Effector memory CD4-positive, alpha-beta T cell (primary cell): Measurements from ENCODE around the gene NR2E3.

ENCODE experiments used
- DNase-seq, 3 donors: peaks; one replicate each; pipeline ENCODE4 v3.0.0-alpha.2; 2020
- H3K27ac ChIP-seq: 2 replicates; pipeline ENCODE4 v1.7.0; 2013; ENCODE audit warnings: mild to moderate bottlenecking, low read length, moderate library complexity; ENCODE audit not compliant: insufficient read depth, poor library complexity, severe bottlenecking
- H3K27me3 ChIP-seq: replicated peaks from 2 replicates; pipeline ENCODE4 v1.7.0; 2013; ENCODE audit warnings: mild to moderate bottlenecking, low read length; ENCODE audit not compliant: insufficient read depth, control insufficient read depth, poor library complexity, severe bottlenecking
- H3K36me3 ChIP-seq: 2 replicates; pipeline ENCODE4 v1.7.0; 2013; ENCODE audit warnings: mild to moderate bottlenecking, low read length, moderate library complexity; ENCODE audit not compliant: control insufficient read depth, insufficient read depth
- H3K4me1 ChIP-seq: 2 replicates; pipeline ENCODE4 v1.7.0; 2013; ENCODE audit warnings: low read length, mild to moderate bottlenecking; ENCODE audit not compliant: control insufficient read depth, insufficient read depth, poor library complexity, severe bottlenecking
- H3K4me3 ChIP-seq: 2 replicates; pipeline ENCODE4 v1.7.0; 2013; ENCODE audit warnings: low read length, low read depth, mild to moderate bottlenecking; ENCODE audit not compliant: insufficient read depth, poor library complexity, severe bottlenecking
- H3K9me3 ChIP-seq: 2 replicates; pipeline ENCODE4 v1.7.0; 2013; ENCODE audit warnings: mild to moderate bottlenecking, low read length, moderate library complexity; ENCODE audit not compliant: control insufficient read depth

Gene NR2E3

DNA sequence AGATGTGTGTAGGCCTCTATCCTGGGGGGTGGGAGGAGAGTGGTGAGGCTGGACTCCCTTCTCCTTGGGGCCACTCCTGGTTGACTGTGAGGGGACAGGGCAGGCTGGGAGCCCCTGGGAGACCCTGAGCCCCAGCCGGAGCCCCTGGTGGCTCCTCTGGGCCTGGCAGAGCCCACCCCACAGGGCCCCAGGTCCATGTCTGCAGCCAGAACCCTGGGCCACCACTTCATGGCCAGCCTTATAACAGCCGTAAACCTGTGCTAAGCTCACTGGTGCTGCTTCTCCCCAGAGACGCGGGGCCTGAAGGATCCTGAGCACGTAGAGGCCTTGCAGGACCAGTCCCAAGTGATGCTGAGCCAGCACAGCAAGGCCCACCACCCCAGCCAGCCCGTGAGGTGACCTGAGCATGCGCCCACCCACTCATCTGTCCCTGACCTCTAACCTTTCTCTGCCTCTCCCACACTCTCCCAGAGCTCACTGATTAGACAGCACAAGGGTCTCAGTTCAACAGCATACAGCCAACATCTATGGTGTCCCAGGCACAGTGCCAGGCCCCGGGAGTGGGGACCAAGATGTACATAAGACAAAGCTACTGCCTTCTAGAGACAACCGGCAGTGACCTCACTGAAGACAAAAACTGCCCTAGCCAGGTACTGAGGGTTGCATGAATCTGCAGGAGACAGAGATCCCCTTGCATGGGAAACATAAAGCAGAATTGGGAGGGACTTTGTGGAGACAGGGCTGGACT, 3.5 kb downstream of the NR2E3 start:
- Histone ChIP-seq H3K9me3 (no peaks in the 10 kb centered on the region), H3K27me3 (no peaks in the 10 kb centered on the region), H3K27ac (no peak overlapping the region), H3K4me3 (no peak overlapping the region), H3K36me3 (no peaks in the 10 kb centered on the region), H3K4me1 (no peaks in the 10 kb centered on the region)
- DNase-seq: no peak

DNA sequence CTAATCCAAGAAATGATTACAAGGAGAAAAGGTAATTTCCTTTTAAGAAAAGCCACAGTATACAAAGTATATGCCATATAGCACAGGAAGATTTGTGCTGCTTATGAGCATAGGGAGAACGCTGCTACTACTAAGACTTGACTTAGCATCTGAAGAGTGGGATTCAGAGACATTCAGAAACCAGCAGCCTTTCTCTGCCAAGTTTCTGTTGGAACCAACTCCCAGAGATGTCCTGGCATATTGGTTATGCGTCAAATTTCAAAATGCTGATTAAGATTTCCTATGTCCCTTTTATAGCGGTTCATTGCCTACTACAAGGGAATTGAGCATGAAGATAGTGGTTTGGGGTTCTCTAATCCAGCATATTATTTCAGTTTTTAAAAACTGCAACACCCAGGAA, 4.9 kb downstream of the NR2E3 start:
- Histone ChIP-seq H3K4me1 (no peaks in the 10 kb centered on the region), H3K27me3 (no peaks in the 10 kb centered on the region), H3K9me3 (no peaks in the 10 kb centered on the region), H3K36me3 (no peaks in the 10 kb centered on the region), H3K27ac (no peak overlapping the region), H3K4me3 (no peak overlapping the region)
- no peak for DNase-seq

DNA sequence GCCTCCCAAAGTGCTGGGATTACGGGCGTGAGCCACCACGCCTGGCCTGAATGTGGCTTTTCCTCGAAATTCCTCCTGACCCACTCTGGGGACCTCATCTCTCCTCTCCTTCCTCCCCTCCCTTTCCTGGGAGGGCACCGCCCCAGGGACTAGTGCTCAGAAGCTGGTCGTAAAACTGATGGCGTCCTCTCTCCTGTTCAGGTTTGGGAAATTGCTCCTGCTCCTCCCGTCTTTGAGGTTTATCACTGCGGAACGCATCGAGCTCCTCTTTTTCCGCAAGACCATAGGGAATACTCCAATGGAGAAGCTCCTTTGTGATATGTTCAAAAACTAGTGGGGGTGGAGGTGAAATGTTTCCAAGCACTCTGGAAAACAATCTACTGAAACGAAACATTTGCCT, 7.0 kb downstream of the NR2E3 start:
- H3K36me3 ChIP-seq: no peaks in the 10 kb centered on the region
- peaks cover 4% of the 10 kb centered on the region for H3K9me3 ChIP-seq
- H3K4me3 ChIP-seq: no peak overlapping the region
- H3K27me3 ChIP-seq: no peaks in the 10 kb centered on the region
- no peaks in the 10 kb centered on the region for H3K4me1 ChIP-seq
- DNase-seq: no peak
- no peak overlapping the region for H3K27ac ChIP-seq

DNA sequence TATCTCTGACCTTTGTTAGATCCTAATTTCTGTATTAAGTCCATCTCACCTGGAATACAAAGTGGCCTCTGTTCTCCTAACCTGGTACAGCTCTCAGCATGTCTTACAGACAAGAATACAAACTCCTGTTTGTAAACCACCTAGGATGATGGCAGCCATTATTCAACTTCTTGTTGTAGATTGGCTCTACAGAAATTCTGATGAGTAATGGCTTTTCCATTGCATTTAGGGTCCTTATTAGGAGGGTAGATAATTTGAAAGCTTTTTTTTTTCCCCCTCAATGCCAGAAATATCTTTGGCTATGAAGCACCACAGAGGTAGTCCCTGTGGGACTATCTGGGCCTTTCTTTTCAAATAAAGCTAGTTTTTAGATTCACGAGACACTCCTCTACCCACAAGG, 9.8 kb downstream of the NR2E3 start:
- Histone ChIP-seq H3K27me3 (no peaks in the 10 kb centered on the region), H3K4me1 (no peaks in the 10 kb centered on the region), H3K9me3 (peaks cover 7% of the 10 kb centered on the region), H3K36me3 (peaks cover 6% of the 10 kb centered on the region), H3K4me3 (no peak overlapping the region), H3K27ac (no peak overlapping the region)
- no peak for DNase-seq

DNA sequence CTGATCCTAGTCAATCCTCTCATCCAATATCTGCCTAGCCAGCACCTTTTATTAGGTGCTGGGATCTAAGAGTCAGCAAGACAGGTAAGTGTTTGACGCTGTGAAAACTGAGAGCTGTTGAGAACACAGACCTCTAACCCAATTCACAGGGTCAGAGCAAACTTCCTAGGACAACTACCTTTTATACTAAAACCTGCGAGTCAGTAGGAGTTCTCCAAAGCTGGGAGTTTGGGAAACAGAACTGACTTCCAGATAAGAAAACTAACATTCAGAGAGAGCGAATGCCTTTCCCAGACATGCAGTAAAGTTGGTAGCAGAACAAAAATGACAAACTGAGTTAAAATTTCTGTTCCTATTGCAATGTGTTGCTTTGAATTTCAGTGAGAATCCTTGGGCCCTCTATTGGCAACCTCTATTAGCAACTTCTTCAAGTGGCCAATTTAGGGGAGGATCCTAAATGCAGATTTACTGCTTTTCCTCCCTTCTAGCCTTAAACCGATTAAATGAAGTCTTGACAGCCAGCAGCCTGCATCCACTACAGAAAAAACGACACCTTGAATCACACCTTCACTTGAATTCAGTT, 11.3 kb downstream of the NR2E3 start:
- Histone ChIP-seq H3K9me3 (peaks cover 7% of the 10 kb centered on the region), H3K36me3 (peaks cover 13% of the 10 kb centered on the region)
- DNase-seq: no peak

DNA sequence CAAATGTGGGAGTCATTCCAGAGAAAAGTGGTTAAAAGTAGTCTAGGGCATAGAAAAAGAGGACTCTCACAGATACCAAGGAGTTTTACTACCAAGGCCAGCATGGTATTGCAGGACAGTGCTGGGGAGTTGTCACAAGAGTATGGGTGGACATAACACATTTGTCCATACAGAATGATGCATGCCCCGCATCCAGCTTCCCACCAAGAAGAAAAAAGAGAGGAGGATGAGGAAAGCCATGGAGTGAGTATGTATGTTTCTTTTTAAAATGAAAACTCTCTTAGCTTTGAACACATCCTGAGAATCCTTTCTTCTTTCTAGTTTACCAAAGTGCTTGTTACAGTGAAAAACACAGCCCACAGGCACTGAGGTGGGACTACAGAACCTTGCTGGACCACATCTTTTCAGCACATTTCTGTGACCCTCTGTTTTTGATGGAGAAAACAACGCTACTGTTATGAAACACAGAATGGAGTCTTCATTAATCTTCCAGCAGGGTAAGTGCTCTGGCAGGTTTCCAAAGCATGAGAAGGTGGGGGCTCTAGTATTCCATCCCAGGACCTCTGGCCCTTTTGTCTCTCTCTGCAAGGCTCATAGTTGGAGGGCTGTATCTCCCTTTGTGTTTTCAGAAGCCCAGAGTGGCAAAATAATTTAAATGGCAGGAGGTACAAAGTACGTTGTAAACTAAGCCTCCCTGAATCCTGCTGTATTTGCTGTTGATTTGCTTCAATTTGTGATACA, 12.7 kb downstream of the NR2E3 start:
- no peak for DNase-seq
- Histone ChIP-seq H3K36me3 (peaks cover 28% of the 10 kb centered on the region), H3K27ac (no peak overlapping the region), H3K9me3 (peaks cover 7% of the 10 kb centered on the region), H3K4me3 (no peak overlapping the region), H3K4me1 (no peaks in the 10 kb centered on the region), H3K27me3 (no peaks in the 10 kb centered on the region)

More for the DNA sequence above, 11.3 kb downstream of the NR2E3 start:
- Histone ChIP-seq H3K4me3 (no peak overlapping the region), H3K4me1 (no peaks in the 10 kb centered on the region), H3K27ac (no peak overlapping the region), H3K27me3 (no peaks in the 10 kb centered on the region)

DNA sequence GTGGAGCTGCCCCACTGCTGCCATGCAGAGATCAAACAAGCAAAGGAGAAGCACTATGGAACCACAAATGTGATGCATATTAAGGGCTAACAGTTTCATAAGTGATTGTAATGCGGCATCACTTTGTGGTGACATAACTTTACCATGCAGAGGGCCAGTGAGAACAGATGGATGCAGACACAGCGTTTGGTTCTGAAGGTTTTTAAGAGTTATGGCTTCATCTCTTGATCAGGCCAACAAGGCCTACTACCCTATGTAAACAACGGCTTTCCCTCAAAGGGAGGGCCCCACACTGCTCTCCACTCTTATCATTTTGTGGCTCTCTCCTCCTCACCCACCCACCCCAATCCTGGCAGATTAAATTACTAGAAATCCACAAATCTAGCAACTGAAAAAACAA, 13.4 kb downstream of the NR2E3 start:
- Histone ChIP-seq H3K9me3 (peaks cover 7% of the 10 kb centered on the region), H3K4me3 (no peak overlapping the region), H3K36me3 (peaks cover 31% of the 10 kb centered on the region), H3K27ac (no peak overlapping the region), H3K4me1 (no peaks in the 10 kb centered on the region), H3K27me3 (no peaks in the 10 kb centered on the region)
- DNase-seq: no peak

DNA sequence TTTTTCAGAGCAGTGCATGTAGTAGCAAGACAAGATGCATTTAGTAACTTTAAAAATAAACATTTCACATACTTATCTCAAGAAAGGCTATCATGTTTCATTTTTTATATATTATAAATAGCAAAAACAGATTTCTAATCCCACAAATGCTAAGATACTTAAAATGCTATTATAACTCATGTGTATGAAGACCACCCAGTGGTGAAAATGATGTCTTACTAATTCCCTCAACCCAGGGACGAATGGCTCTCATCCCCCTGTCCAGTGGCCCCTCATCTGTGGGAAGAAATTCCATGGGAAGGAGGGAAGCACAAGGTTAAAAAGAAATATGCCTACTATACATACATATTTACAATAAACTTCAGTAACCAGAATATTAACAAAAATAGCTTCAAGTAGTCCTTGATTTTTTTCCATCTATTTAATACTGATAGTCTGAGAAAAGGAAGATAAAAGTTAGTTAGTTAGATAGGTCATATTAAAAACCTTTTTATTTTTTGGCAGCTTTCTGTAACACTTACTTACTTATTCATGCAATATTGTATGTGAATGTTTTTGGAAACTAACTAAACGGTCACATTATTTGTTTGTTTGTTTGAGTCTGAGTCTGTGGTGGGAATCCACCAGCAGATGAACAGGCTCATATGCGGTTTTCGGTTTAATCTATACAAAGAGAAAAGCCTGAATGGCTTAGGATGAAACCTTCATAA, 14.8 kb downstream of the NR2E3 start:
- no peak overlapping the region for H3K4me3 ChIP-seq
- peaks cover 7% of the 10 kb centered on the region for H3K9me3 ChIP-seq
- DNase-seq: no peak
- H3K27me3 ChIP-seq: no peaks in the 10 kb centered on the region
- no peak overlapping the region for H3K27ac ChIP-seq
- no peaks in the 10 kb centered on the region for H3K4me1 ChIP-seq
- H3K36me3 ChIP-seq: peaks cover 39% of the 10 kb centered on the region

DNA sequence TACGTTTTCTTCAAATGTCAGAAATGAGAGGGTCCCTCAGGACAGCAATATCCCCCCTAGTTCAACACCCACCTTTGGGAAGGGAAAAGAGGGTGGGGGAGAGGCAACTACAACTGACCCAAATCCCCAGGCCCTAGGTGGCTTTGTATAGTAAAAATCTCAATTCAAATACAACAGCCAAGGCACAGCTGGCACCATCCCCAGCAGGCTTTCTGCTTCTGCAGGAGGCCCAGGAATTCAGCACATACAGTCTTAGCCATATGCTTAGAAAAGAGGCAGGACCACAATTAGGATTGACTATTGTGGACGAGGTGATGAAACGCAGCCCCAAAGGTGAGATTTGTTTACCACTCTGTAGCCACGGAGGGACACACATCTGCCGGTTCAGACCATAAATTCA, 15.8 kb downstream of the NR2E3 start:
- no peak overlapping the region for H3K27ac ChIP-seq
- H3K27me3 ChIP-seq: no peaks in the 10 kb centered on the region
- H3K36me3 ChIP-seq: peaks cover 40% of the 10 kb centered on the region
- H3K4me3 ChIP-seq: no peak overlapping the region
- no peak for DNase-seq
- peaks cover 7% of the 10 kb centered on the region for H3K9me3 ChIP-seq
- H3K4me1 ChIP-seq: no peaks in the 10 kb centered on the region
